Spleen (tissue), 3 donors: Measurements from ENCODE around the gene KRTAP10-1.

Experiments used
- POLR2A ChIP-seq, 3 donors: fragments of 450-650 bp; IDR thresholded peaks; one replicate each; pipeline ENCODE4 v1.5.1; 2017; ENCODE audit warnings: antibody characterized with exemption in 3 of 3, mild to moderate bottlenecking in 1 of 3
- POLR2AphosphoS5 ChIP-seq, 3 donors: sonication (generic); formaldehyde crosslinking; IDR thresholded peaks; one replicate each; pipeline ENCODE4 v1.5.1; 2017; ENCODE audit warnings: antibody characterized with exemption in 3 of 3

DNA sequence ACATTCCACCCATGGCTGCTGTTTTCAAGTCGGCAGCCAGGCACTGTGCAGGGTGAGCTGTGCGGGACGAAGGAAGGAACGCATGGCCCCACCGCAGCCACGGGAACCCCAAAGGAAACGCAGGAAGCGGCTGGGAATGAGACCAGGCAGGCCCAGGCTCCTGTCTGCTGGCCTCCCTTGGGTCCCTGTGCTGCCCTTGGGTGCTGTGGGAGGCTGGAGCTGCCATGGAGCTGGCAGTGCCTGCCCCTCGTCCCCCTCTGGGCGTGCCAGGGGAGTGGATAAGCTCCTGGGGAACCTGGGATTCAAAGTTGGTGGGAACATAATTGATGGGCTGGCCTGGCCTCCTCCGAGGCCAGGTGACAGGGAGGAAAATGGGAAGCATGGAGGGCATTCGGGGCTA lies 28.3 kb upstream of the KRTAP10-1 start:
- TF ChIP-seq POLR2A (IDR thresholded peaks at IDR 0.05) (no peak), POLR2AphosphoS5 (IDR thresholded peaks at IDR 0.05) (no peak)
